H1 (cell line): ENCODE data around the gene PTPRT.

ENCODE experiments used
- ATF3 ChIP-seq: IDR thresholded peaks from 2 replicates; pipeline ENCODE4 v1.6.1; 2011; ENCODE audit warnings: low read depth, mild to moderate bottlenecking, low read length; ENCODE audit not compliant: insufficient read depth
- CTCF ChIP-seq, 3 experiments: IDR thresholded peaks; 1 replicate in 2 of 3; 2 replicates in 1 of 3; pipeline versions ENCODE4 v1.5.1 to v1.6.1; 2011; ENCODE audit warnings: low read length in 3 of 3, mild to moderate bottlenecking in 3 of 3, inconsistent platforms in 2 of 3, low read depth in 1 of 3, moderate library complexity in 1 of 3; ENCODE audit not compliant: insufficient read depth in 1 of 3; ENCODE audit errors: control extremely low read depth in 1 of 3
- GABPA ChIP-seq: IDR thresholded peaks from 2 replicates; pipeline ENCODE4 v1.6.1; 2011; ENCODE audit warnings: mild to moderate bottlenecking, low read length, moderate library complexity, borderline replicate concordance; ENCODE audit not compliant: insufficient read depth
- HDAC2 ChIP-seq, 2 experiments: fragments of 300-600 bp in 1 of 2; sonication (generic) in 1 of 2; IDR thresholded peaks; 2 replicates each; pipeline ENCODE4 v1.6.1; 2011 to 2012; ENCODE audit warnings: low read depth in 2 of 2, low read length in 2 of 2, mild to moderate bottlenecking in 2 of 2, moderate library complexity in 2 of 2, borderline replicate concordance in 1 of 2, inconsistent platforms in 1 of 2
- KDM1A ChIP-seq: fragments of 200-600, 300-600 bp; sonication (generic); IDR thresholded peaks from 2 replicates; pipeline ENCODE4 v1.7.1; 2016; ENCODE audit warnings: mild to moderate bottlenecking, low read length, borderline replicate concordance
- POLR2A ChIP-seq, 2 experiments: IDR thresholded peaks; 1 replicate in 1 of 2; 2 replicates in 1 of 2; pipeline ENCODE4 v1.6.1; 2011; ENCODE audit warnings: low read depth in 2 of 2, low read length in 2 of 2, mild to moderate bottlenecking in 2 of 2; ENCODE audit errors: control extremely low read depth in 1 of 2

GRCh38 chr20:42708266-42708665 is 481.4 kb downstream of the PTPRT start:
- TF ChIP-seq CTCF (IDR thresholded peaks at IDR 0.05; ENCODE audit: control extremely low read depth in 1 of 3, insufficient read depth in 1 of 3, low read depth in 1 of 3, low read length in 3 of 3) (no peak), KDM1A (no peak), ATF3 (no peak), GABPA (no peak), POLR2A (IDR thresholded peaks at IDR 0.05; ENCODE audit: control extremely low read depth in 1 of 2, low read depth in 2 of 2, low read length in 2 of 2) (no peak), HDAC2 (IDR thresholded peaks at IDR 0.05; ENCODE audit: borderline replicate concordance in 1 of 2, low read depth in 2 of 2, low read length in 2 of 2) (no peak)
